K562 (cell line): ENCODE measurements around the gene TBC1D9. TPM values are rescaled to one million over a fixed set of nuclear protein-coding genes. Genes with fewer than 3 reads are reported as not detected.

Source experiments
- ATAC-seq: fragments of 200-7000 bp; cut with Tn5 transposase; 3 replicates; pipeline ENCODE4 v1.9.1; 2020; ENCODE audit warnings: moderate library complexity
- BruUV-seq: library from RNA; stranded (reverse); fragments of 400-500 nt; replicated peaks from 2 replicates; lab custom pipeline; 2021; lab: Mats Ljungman, UMichigan
- CTCF ChIA-PET: fragments of 300-600 bp; formaldehyde crosslinking; extraction: SDS; loops from one replicate; lab custom pipeline; 2021; ENCODE audit warnings: low intra/inter-chr PET ratio; lab: Yijun Ruan, JAX
- POLR2A ChIA-PET: fragments of 300-600, 350-650 bp; sonication (Branson Sonifier 250); formaldehyde crosslinking; extraction: SDS; loops from one replicate; lab custom pipeline; 2021; ENCODE audit warnings: antibody characterized with exemption, inconsistent platforms; lab: Yijun Ruan, JAX
- DNase-seq, 4 experiments: peaks; one replicate each; pipeline versions ENCODE4 v3.0.0 to v3.0.0-alpha.2; 2011 to 2018; ENCODE audit warnings: low spot score in 3 of 4, mixed read lengths in 3 of 4; ENCODE audit errors: extremely low read depth in 1 of 4
- FAIRE-seq: peaks from 2 replicates; lab custom pipeline; 2011; peaks lifted over from hg19 to GRCh38; lab: Jason Lieb, UNC
- H2AFZ ChIP-seq: 2 replicates; pipeline ENCODE4 v1.6.0; 2011; ENCODE audit warnings: low read depth, low read length, control low read depth, inconsistent platforms
- H3K27ac ChIP-seq: fragments of 200-600 bp; 3 replicates; pipeline ENCODE4 v1.8.0; 2011; ENCODE audit warnings: low read depth, mild to moderate bottlenecking, control low read depth, inconsistent platforms, low read length, moderate library complexity, mixed read lengths; ENCODE audit errors: extremely low read depth
- H3K27me3 ChIP-seq, 2 experiments: fragments of 300-600 bp in 1 of 2; 2 replicates in 1 of 2; 3 replicates in 1 of 2; pipeline versions ENCODE4 v1.6.0 to v1.8.0; 2011; ENCODE audit warnings: inconsistent platforms in 2 of 2, low read length in 2 of 2, mild to moderate bottlenecking in 1 of 2, mixed read lengths in 1 of 2, moderate library complexity in 1 of 2; ENCODE audit not compliant: control insufficient read depth in 2 of 2, insufficient read depth in 2 of 2
- H3K36me3 ChIP-seq: fragments of 300-600 bp; 3 replicates; pipeline ENCODE4 v1.8.0; 2011; ENCODE audit warnings: mild to moderate bottlenecking, low read length, inconsistent platforms; ENCODE audit not compliant: control insufficient read depth, insufficient read depth
- H3K4me1 ChIP-seq, 2 experiments: fragments of 200-600 bp in 1 of 2; replicated peaks in 1 of 2; 2 replicates in 1 of 2; 3 replicates in 1 of 2; pipeline versions ENCODE4 v1.5.1 to v1.8.0; 2011; ENCODE audit warnings: inconsistent platforms in 2 of 2, low read length in 2 of 2, mild to moderate bottlenecking in 1 of 2, mixed read lengths in 1 of 2, moderate library complexity in 1 of 2; ENCODE audit not compliant: control insufficient read depth in 2 of 2, insufficient read depth in 2 of 2
- H3K4me2 ChIP-seq: 2 replicates; pipeline ENCODE4 v1.6.1; 2011; ENCODE audit warnings: low read length, control low read depth, inconsistent platforms, mixed read lengths; ENCODE audit not compliant: insufficient read depth
- H3K4me3 ChIP-seq: fragments of 200-600 bp; sonication (generic), shearing (Covaris generic); 2 replicates; pipeline ENCODE4 v1.5.1; 2016; ENCODE audit warnings: control low read depth, inconsistent platforms
- H3K79me2 ChIP-seq: fragments of 200-600 bp; 3 replicates; pipeline ENCODE4 v1.8.0; 2011; ENCODE audit warnings: low read length, inconsistent platforms; ENCODE audit not compliant: control insufficient read depth, insufficient read depth
- H3K9ac ChIP-seq, 2 experiments: 2 replicates each; pipeline versions ENCODE4 v1.6.0 to v1.6.1; 2011; ENCODE audit warnings: low read depth in 2 of 2, low read length in 2 of 2, control low read depth in 1 of 2, inconsistent platforms in 1 of 2, mild to moderate bottlenecking in 1 of 2, mixed read lengths in 1 of 2; ENCODE audit not compliant: insufficient read depth in 1 of 2
- H3K9me1 ChIP-seq: one replicate; pipeline ENCODE4 v1.6.0; 2011; ENCODE audit warnings: inconsistent platforms, mild to moderate bottlenecking, low read length, moderate library complexity; ENCODE audit not compliant: control insufficient read depth, insufficient read depth
- H3K9me3 ChIP-seq: replicated peaks from 2 replicates; pipeline ENCODE4 v1.5.1; 2011; ENCODE audit warnings: low read depth, low read length, inconsistent platforms; ENCODE audit not compliant: control insufficient read depth, insufficient read depth
- H4K20me1 ChIP-seq: replicated peaks from 2 replicates; pipeline ENCODE4 v1.6.1; 2011; ENCODE audit warnings: low read length, inconsistent platforms, mixed read lengths; ENCODE audit not compliant: control insufficient read depth, insufficient read depth
- ADNP ChIP-seq: fragments of 200-800 bp; sonication (Bioruptor generic); IDR thresholded peaks from 2 replicates; pipeline ENCODE4 v1.6.1; 2016; ENCODE audit warnings: missing genetic modification characterization, missing compliant biosample characterization
- ETS2 ChIP-seq: IDR thresholded peaks from 2 replicates; pipeline ENCODE4 v1.6.1; 2016; ENCODE audit warnings: borderline replicate concordance, missing genetic modification characterization, mild to moderate bottlenecking, moderate library complexity, missing compliant biosample characterization; ENCODE audit not compliant: poor library complexity, severe bottlenecking
- NFE2 ChIP-seq: IDR thresholded peaks from 2 replicates; pipeline ENCODE4 v1.6.1; 2014; ENCODE audit warnings: antibody characterized with exemption, low read depth
- SIX5 ChIP-seq, 2 experiments: IDR thresholded peaks; 2 replicates each; pipeline ENCODE4 v1.6.1; 2011; ENCODE audit warnings: low read length in 2 of 2, borderline replicate concordance in 1 of 2, low read depth in 1 of 2, mild to moderate bottlenecking in 1 of 2, moderate library complexity in 1 of 2; ENCODE audit not compliant: insufficient read depth in 1 of 2
- TFAM ChIP-seq: fragments of 250-450 bp; sonication (Bioruptor Pico); conservative IDR thresholded peaks from 2 replicates; pipeline ENCODE4 v1.5.0; 2021; ENCODE audit warnings: mild to moderate bottlenecking, moderate library complexity
- WGBS: fragments of 100-300 bp; shearing (Covaris generic); methylation state at CpG from one replicate; pipeline ENCODE4 v1.1.6; 2016; ENCODE audit warnings: low coverage, mixed read lengths; ENCODE audit not compliant: insufficient coverage; ENCODE audit errors: missing lambda C conversion rate; 5-methylcytosine and 5-hydroxymethylcytosine counted together
- in situ Hi-C: fragments of 300-500 bp; cut with MboI; formaldehyde crosslinking; loops from 4 replicates; pipeline ENCODE4 v1.15.0; 2018; ENCODE audit warnings: inconsistent platforms, mixed read lengths
- intact Hi-C: fragments of 100-400 bp; cut with micrococcal nuclease; formaldehyde crosslinking; loops from 2 replicates; pipeline ENCODE4 v1.14.2; 2022
- polyA plus RNA-seq, 8 experiments: library from polyadenylated mRNA; depleted of rRNA in 4 of 8; stranded (reverse) in 5 of 8; unstranded in 3 of 8; fragments of >200 nt; fragmentation: Nextera tagmentation in 2 of 8; fragmentation: Illumina TruSeq in 1 of 8; extraction: Ambion mirVana in 2 of 8; extraction: Trizol in 1 of 8; gene quantifications; 2 replicates each; pipeline versions ENCODE4 v1.2.1 to v1.2.3, GENCODE V29; 2011 to 2014; ENCODE audit warnings: inconsistent platforms in 1 of 8, missing spikeins in 1 of 8
- total RNA-seq, 7 experiments: library from RNA; depleted of rRNA in 6 of 7; stranded (reverse); fragments of >200 nt in 6 of 7; fragmentation: Illumina TruSeq in 2 of 7; extraction: Trizol in 2 of 7; gene quantifications; 2 replicates each; pipeline versions ENCODE4 v1.2.1 to v1.2.3, GENCODE V29; 2011 to 2021; ENCODE audit warnings: low replicate concordance in 1 of 7
- TF ChIP-seq, protein P1 (sequence below): fragments of 250-450 bp; sonication (Bioruptor Pico); IDR thresholded peaks from 2 replicates; pipeline ENCODE4 v1.5.0; 2021
- TF ChIP-seq, protein P2 (sequence below), 3 experiments: fragments of 200-800 bp in 1 of 3; fragments of 250-450 bp in 1 of 3; fragments of 450-650 bp in 1 of 3; sonication (Bioruptor Pico) in 1 of 3; sonication (Bioruptor generic) in 1 of 3; formaldehyde crosslinking in 1 of 3; IDR thresholded peaks; 2 replicates each; pipeline versions ENCODE4 v1.6.1 to v1.8.0; 2016 to 2022; ENCODE audit warnings: mild to moderate bottlenecking in 2 of 3, missing genetic modification characterization in 2 of 3, missing compliant biosample characterization in 1 of 3, moderate library complexity in 1 of 3
- TF ChIP-seq, protein P3 (sequence below): fragments of 250-450 bp; sonication (Bioruptor Pico); IDR thresholded peaks from 2 replicates; pipeline ENCODE4 v1.4.0; 2020; ENCODE audit warnings: mild to moderate bottlenecking, moderate library complexity
- TF ChIP-seq, protein P4 (sequence below): fragments of 250-450 bp; sonication (Bioruptor Pico); IDR thresholded peaks from 2 replicates; pipeline ENCODE4 v1.8.0; 2022; ENCODE audit warnings: moderate library complexity, mild to moderate bottlenecking, inconsistent platforms

Gene TBC1D9
- total and polyA plus RNA-seq, 9 of the 15 experiments (the other 6 are each of a cell fraction or from before 2014, with no cell fraction given), result 0.13 TPM; not detected in 8

DNA sequence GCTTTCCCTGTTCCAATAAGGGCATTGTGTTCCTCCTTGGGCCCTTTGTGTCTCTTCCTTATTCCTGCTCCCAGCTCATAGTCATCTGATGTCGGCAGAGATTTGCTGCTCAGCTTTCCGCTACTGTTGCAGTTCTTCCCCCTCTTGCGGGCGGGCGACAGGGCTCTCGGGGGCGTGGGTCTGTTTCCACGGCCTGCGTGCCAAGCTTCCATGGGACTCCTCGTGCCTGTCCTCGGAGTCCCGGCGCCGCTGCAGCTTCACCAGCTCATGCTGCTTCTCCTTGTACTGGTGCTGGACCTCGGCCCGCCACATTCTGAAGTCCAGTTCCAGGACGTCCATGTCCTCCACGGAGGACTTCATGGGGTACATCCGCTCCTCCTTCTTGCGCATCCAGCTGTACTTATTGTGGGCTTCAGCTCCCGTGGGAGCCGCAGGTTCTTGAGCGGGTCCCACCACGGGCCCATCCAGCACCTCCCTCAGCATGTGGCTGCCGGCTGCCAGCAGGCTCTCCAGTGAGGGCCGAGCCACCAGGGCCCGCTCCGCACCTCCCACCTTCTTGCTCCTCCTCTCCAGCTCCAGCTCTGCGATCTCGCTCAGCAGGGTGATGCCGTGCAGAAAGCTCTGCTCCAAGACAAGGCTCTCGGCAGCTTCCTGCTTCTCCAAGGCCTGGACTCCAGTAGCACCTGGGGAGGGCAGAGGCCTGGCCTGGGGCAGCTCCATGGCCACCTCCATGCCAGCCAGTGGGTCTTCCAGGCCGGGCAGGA is 113.3 kb downstream of the TBC1D9 start:
- no peaks in the 10 kb centered on the region for H4K20me1 ChIP-seq
- CTCF ChIA-PET, result no interaction called here
- H3K4me1 ChIP-seq, result peaks cover 0 to 15% of the 10 kb centered on the region in 2 experiments; a peak in 2 of 5 replicates
- no peaks in the 10 kb centered on the region for H3K9me3 ChIP-seq
- no peak overlapping the region for H3K9ac ChIP-seq
- 4% methylated on average over 20 of the region's 33 CpGs for WGBS
- BruUV-seq, result no TSS peak
- FAIRE-seq, result no peak
- H3K79me2 ChIP-seq, result no peaks in the 10 kb centered on the region
- H3K4me3 ChIP-seq, result no peak overlapping the region
- H3K36me3 ChIP-seq, result no peaks in the 10 kb centered on the region
- DNase-seq, result no peak
- H3K4me2 ChIP-seq, result no peak overlapping the region
- H3K27ac ChIP-seq, result no peak overlapping the region
- POLR2A ChIA-PET, result interaction anchor here (0.5 to 0.8 kb wide), 2 partner anchors 11 to 180 kb away, joined by 3 to 4 read pairs; no protein-coding TSS in a partner anchor
- no peak overlapping the region for H2AFZ ChIP-seq
- in situ Hi-C loops, result no loop called here
- intact Hi-C loops, result no loop called here
- peak; percentile 29; the same call in 2 of the 3 replicates for ATAC-seq
- peaks cover 30 to 39% of the 10 kb centered on the region in 2 experiments; a peak in 4 of 5 replicates for H3K27me3 ChIP-seq
- peaks cover 2% of the 10 kb centered on the region for H3K9me1 ChIP-seq
- TF ChIP-seq SIX5 (IDR thresholded peaks at IDR 0.05; ENCODE audit: borderline replicate concordance in 1 of 2, insufficient read depth in 1 of 2, low read depth in 1 of 2, low read length in 2 of 2), result no peak
- TF ChIP-seq ADNP, result no peak
- TF ChIP-seq NFE2, result no peak
- TF ChIP-seq, protein P1, sequence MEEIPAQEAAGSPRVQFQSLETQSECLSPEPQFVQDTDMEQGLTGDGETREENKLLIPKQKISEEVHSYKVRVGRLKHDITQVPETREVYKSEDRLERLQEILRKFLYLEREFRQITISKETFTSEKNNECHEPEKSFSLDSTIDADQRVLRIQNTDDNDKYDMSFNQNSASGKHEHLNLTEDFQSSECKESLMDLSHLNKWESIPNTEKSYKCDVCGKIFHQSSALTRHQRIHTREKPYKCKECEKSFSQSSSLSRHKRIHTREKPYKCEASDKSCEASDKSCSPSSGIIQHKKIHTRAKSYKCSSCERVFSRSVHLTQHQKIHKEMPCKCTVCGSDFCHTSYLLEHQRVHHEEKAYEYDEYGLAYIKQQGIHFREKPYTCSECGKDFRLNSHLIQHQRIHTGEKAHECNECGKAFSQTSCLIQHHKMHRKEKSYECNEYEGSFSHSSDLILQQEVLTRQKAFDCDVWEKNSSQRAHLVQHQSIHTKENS (CRISPR knock-in tag), result no peak
- TF ChIP-seq, protein P2, sequence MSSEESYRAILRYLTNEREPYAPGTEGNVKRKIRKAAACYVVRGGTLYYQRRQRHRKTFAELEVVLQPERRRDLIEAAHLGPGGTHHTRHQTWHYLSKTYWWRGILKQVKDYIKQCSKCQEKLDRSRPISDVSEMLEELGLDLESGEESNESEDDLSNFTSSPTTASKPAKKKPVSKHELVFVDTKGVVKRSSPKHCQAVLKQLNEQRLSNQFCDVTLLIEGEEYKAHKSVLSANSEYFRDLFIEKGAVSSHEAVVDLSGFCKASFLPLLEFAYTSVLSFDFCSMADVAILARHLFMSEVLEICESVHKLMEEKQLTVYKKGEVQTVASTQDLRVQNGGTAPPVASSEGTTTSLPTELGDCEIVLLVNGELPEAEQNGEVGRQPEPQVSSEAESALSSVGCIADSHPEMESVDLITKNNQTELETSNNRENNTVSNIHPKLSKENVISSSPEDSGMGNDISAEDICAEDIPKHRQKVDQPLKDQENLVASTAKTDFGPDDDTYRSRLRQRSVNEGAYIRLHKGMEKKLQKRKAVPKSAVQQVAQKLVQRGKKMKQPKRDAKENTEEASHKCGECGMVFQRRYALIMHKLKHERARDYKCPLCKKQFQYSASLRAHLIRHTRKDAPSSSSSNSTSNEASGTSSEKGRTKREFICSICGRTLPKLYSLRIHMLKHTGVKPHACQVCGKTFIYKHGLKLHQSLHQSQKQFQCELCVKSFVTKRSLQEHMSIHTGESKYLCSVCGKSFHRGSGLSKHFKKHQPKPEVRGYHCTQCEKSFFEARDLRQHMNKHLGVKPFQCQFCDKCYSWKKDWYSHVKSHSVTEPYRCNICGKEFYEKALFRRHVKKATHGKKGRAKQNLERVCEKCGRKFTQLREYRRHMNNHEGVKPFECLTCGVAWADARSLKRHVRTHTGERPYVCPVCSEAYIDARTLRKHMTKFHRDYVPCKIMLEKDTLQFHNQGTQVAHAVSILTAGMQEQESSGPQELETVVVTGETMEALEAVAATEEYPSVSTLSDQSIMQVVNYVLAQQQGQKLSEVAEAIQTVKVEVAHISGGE (CRISPR knock-in tag; IDR thresholded peaks at IDR 0.05), result no peak
- TF ChIP-seq, protein P3, sequence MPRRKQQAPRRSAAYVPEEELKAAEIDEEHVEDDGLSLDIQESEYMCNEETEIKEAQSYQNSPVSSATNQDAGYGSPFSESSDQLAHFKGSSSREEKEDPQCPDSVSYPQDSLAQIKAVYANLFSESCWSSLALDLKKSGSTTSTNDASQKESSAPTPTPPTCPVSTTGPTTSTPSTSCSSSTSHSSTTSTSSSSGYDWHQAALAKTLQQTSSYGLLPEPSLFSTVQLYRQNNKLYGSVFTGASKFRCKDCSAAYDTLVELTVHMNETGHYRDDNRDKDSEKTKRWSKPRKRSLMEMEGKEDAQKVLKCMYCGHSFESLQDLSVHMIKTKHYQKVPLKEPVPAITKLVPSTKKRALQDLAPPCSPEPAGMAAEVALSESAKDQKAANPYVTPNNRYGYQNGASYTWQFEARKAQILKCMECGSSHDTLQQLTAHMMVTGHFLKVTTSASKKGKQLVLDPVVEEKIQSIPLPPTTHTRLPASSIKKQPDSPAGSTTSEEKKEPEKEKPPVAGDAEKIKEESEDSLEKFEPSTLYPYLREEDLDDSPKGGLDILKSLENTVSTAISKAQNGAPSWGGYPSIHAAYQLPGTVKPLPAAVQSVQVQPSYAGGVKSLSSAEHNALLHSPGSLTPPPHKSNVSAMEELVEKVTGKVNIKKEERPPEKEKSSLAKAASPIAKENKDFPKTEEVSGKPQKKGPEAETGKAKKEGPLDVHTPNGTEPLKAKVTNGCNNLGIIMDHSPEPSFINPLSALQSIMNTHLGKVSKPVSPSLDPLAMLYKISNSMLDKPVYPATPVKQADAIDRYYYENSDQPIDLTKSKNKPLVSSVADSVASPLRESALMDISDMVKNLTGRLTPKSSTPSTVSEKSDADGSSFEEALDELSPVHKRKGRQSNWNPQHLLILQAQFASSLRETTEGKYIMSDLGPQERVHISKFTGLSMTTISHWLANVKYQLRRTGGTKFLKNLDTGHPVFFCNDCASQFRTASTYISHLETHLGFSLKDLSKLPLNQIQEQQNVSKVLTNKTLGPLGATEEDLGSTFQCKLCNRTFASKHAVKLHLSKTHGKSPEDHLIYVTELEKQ (CRISPR knock-in tag), result no peak
- TF ChIP-seq TFAM (CRISPR knock-in tag), result no peak
- TF ChIP-seq, protein P4, sequence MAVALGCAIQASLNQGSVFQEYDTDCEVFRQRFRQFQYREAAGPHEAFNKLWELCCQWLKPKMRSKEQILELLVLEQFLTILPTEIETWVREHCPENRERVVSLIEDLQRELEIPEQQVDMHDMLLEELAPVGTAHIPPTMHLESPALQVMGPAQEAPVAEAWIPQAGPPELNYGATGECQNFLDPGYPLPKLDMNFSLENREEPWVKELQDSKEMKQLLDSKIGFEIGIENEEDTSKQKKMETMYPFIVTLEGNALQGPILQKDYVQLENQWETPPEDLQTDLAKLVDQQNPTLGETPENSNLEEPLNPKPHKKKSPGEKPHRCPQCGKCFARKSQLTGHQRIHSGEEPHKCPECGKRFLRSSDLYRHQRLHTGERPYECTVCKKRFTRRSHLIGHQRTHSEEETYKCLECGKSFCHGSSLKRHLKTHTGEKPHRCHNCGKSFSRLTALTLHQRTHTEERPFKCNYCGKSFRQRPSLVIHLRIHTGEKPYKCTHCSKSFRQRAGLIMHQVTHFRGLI (CRISPR knock-in tag), result no peak
- TF ChIP-seq ETS2 (tag), result no peak
